A172 (cell line): ENCODE results near the gene MBOAT1. TPM values are rescaled to one million over a fixed set of nuclear protein-coding genes. Genes with fewer than 3 reads are reported as not detected.

ENCODE experiments used
- DNase-seq: peaks from one replicate; pipeline ENCODE4 v3.0.0-alpha.2; 2015; ENCODE audit warnings: low spot score
- total RNA-seq: library from RNA; depleted of rRNA; stranded (reverse); fragments of >200 nt; shearing (Covaris generic); gene quantifications from 2 replicates; pipeline ENCODE4 v1.2.3, GENCODE V29; 2014

MBOAT1 gene
- total RNA-seq, 1 experiment from 2014 or later: 6.2 TPM

- DNase-seq: no peak
These were observed 20.9 kb upstream of the MBOAT1 start for GRCh38 chr6:20233007-20233730.

GRCh38 chr6:20232188-20232587 is 19.9 kb upstream of the MBOAT1 start:
- DNase-seq: no peak

- no peak for DNase-seq
These were observed 18.3 kb upstream of the MBOAT1 start for GRCh38 chr6:20230401-20231119.

GRCh38 chr6:20229881-20230280 is 17.6 kb upstream of the MBOAT1 start:
- no peak for DNase-seq

GRCh38 chr6:20227350-20227749 is 15.1 kb upstream of the MBOAT1 start:
- DNase-seq: no peak

GRCh38 chr6:20223141-20223540 is 10.9 kb upstream of the MBOAT1 start:
- DNase-seq: no peak

- DNase-seq: no peak
These were observed 9.2 kb upstream of the MBOAT1 start for GRCh38 chr6:20221421-20221820.

- DNase-seq: no peak
These were observed 8.1 kb upstream of the MBOAT1 start for GRCh38 chr6:20220359-20220758.

GRCh38 chr6:20217891-20218290 is 5.6 kb upstream of the MBOAT1 start:
- DNase-seq: no peak

GRCh38 chr6:20217324-20217855 is 5.1 kb upstream of the MBOAT1 start:
- no peak for DNase-seq

- DNase-seq: no peak
These were observed 3.0 kb upstream of the MBOAT1 start for GRCh38 chr6:20215310-20215709.

GRCh38 chr6:20213271-20213798 is 1.1 kb upstream of the MBOAT1 start:
- DNase-seq: no peak

- DNase-seq: no peak
These were observed 303 bp downstream of the MBOAT1 start for GRCh38 chr6:20211941-20212391.

GRCh38 chr6:20211037-20211940 is 980 bp downstream of the MBOAT1 start:
- DNase-seq: peak; percentile 54

- DNase-seq: no peak
These were observed 2.1 kb downstream of the MBOAT1 start for GRCh38 chr6:20210158-20210557.

- DNase-seq: no peak
These were observed 3.4 kb downstream of the MBOAT1 start for GRCh38 chr6:20208687-20209378.

- no peak for DNase-seq
These were observed 5.2 kb downstream of the MBOAT1 start for GRCh38 chr6:20207088-20207418.

GRCh38 chr6:20205722-20206161 is 6.5 kb downstream of the MBOAT1 start:
- DNase-seq: no peak

- DNase-seq: no peak
These were observed 7.8 kb downstream of the MBOAT1 start for GRCh38 chr6:20204512-20204894.

GRCh38 chr6:20203561-20204511 is 8.4 kb downstream of the MBOAT1 start:
- no peak for DNase-seq
